Upper lobe of left lung (tissue), 6 donors: ENCODE data around the gene PAIP2. TPM values are rescaled to one million over a fixed set of nuclear protein-coding genes. Genes with fewer than 3 reads are reported as not detected.

Experiments used
- ATAC-seq, 2 donors: fragments of 200-7000 bp; cut with Tn5 transposase; one replicate each; pipeline ENCODE4 v1.9.1; 2022; ENCODE audit warnings: mild to moderate bottlenecking in 2 of 2, moderate library complexity in 2 of 2; ENCODE audit not compliant: low FRiP score in 2 of 2
- DNase-seq, 2 donors: peaks; one replicate each; pipeline ENCODE4 v3.0.0-alpha.2; 2019 to 2020
- H3K27ac ChIP-seq, 4 donors: fragments of 200-600 bp; sonication (generic); one replicate each; pipeline ENCODE4 v1.5.1; 2016 to 2019
- H3K27me3 ChIP-seq, 4 donors: fragments of 200-600 bp; sonication (generic); one replicate each; pipeline ENCODE4 v1.5.1; 2017 to 2019
- H3K36me3 ChIP-seq, 4 donors: fragments of 200-600 bp; sonication (generic); one replicate each; pipeline ENCODE4 v1.5.1; 2016 to 2019
- H3K4me1 ChIP-seq, 4 donors: fragments of 200-600 bp; sonication (generic); one replicate each; pipeline ENCODE4 v1.5.1; 2018 to 2019
- H3K4me3 ChIP-seq, 4 donors: fragments of 200-600 bp; sonication (generic); one replicate each; pipeline ENCODE4 v1.5.1; 2017 to 2019; ENCODE audit warnings: mild to moderate bottlenecking in 2 of 4, moderate library complexity in 1 of 4
- H3K9me3 ChIP-seq, 4 donors: fragments of 200-600 bp; sonication (generic); one replicate each; pipeline ENCODE4 v1.5.1; 2018 to 2019
- EP300 ChIP-seq, 4 donors: sonication (generic); formaldehyde crosslinking; IDR thresholded peaks; one replicate each; pipeline ENCODE4 v1.5.1; 2017; ENCODE audit warnings: antibody characterized with exemption in 4 of 4, control low read depth in 2 of 4
- POLR2A ChIP-seq, 4 donors: fragments of 450-650 bp; IDR thresholded peaks; one replicate each; pipeline ENCODE4 v1.5.1; 2016 to 2017; ENCODE audit warnings: antibody characterized with exemption in 4 of 4, mild to moderate bottlenecking in 2 of 4
- POLR2AphosphoS5 ChIP-seq, 2 donors: sonication (generic); formaldehyde crosslinking; IDR thresholded peaks; one replicate each; pipeline ENCODE4 v1.5.1; 2017; ENCODE audit warnings: antibody characterized with exemption in 2 of 2
- WGBS, 2 donors: methylation state at CpG; one replicate each; pipeline ENCODE4 v1.1.5; 2017 to 2018; 5-methylcytosine and 5-hydroxymethylcytosine counted together
- total RNA-seq, 6 donors: library from RNA; depleted of rRNA in 4 of 6; stranded (reverse); fragments of >200 nt in 4 of 6; gene quantifications; one replicate each; pipeline versions ENCODE4 v1.1.0 to v1.2.1, GENCODE V29; 2016 to 2021
- TF ChIP-seq, protein P1 (sequence below), 6 experiments: fragments of 450-650 bp in 4 of 6; fragments of 200-600 bp in 2 of 6; sonication (generic) in 2 of 6; IDR thresholded peaks; one replicate each; pipeline ENCODE4 v1.5.1; 2016 to 2019; ENCODE audit warnings: antibody characterized with exemption in 6 of 6
- donor health status: DM: no; HTN: no; CAD: no; lungs with moderate emphysema.
- donor health status: DM: no; HTN: yes; CAD: no; lungs with severe emphysema.

The PAIP2 gene
- total RNA-seq, 6 donors from 2014 or later: 36.7 to 103 (median 67.8) TPM

DNA sequence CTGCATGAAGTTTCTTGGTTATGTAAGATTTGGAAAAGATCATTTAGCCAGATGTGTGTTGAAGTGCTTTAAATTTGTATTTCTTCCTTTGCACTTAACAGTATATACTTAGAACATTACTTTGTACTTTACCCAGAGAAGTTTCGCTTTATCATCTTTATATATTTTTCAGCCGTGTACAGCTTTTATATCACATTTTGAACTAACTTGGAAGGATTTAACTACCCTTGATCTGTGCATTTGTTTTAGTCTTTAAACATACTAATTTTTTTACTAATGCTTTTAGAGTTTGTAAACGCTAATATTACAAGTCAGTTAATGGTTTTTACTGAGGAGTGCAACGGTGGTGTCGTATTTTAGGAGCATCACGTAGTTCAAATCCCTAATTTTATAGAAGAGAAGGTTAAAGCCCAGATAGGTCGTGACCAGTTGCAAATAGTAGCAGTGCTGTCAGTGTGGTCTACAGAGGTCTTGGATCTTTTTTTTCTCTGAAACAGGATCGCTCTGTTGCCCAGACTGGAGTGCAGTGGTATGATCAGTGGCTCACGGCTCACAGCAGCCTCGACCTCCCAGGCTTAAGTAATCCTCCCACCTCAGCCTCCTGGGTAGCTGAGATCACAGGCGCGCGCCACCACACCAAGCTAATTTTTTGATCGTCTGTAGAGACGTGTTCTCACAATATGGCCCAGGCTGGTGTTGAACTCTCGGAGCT is 46.2 kb upstream of the PAIP2 start:
- H3K4me3 ChIP-seq: peak overlapping the region; percentile 62 to 94 (median 83)
- WGBS, 2 donors: 32 to 39% methylated on average over 16 of the region's 16 CpGs
- ATAC-seq (no peak), DNase-seq (no peak)
- peak overlapping the region; percentile 98 to 100 (median 100) for H3K27ac ChIP-seq
- H3K36me3 ChIP-seq: no peaks in the 10 kb centered on the region
- H3K27me3 ChIP-seq: no peaks in the 10 kb centered on the region
- H3K9me3 ChIP-seq: no peaks in the 10 kb centered on the region
- TF ChIP-seq, protein P1, sequence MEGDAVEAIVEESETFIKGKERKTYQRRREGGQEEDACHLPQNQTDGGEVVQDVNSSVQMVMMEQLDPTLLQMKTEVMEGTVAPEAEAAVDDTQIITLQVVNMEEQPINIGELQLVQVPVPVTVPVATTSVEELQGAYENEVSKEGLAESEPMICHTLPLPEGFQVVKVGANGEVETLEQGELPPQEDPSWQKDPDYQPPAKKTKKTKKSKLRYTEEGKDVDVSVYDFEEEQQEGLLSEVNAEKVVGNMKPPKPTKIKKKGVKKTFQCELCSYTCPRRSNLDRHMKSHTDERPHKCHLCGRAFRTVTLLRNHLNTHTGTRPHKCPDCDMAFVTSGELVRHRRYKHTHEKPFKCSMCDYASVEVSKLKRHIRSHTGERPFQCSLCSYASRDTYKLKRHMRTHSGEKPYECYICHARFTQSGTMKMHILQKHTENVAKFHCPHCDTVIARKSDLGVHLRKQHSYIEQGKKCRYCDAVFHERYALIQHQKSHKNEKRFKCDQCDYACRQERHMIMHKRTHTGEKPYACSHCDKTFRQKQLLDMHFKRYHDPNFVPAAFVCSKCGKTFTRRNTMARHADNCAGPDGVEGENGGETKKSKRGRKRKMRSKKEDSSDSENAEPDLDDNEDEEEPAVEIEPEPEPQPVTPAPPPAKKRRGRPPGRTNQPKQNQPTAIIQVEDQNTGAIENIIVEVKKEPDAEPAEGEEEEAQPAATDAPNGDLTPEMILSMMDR (IDR thresholded peaks at IDR 0.05): no peak
- TF ChIP-seq EP300 (IDR thresholded peaks at IDR 0.05) (no peak), POLR2A (IDR thresholded peaks at IDR 0.05) (no peak), POLR2AphosphoS5 (IDR thresholded peaks at IDR 0.05) (no peak)
- peaks cover 53 to 63% (median 57%) of the 10 kb centered on the region in 4 donors for H3K4me1 ChIP-seq

DNA sequence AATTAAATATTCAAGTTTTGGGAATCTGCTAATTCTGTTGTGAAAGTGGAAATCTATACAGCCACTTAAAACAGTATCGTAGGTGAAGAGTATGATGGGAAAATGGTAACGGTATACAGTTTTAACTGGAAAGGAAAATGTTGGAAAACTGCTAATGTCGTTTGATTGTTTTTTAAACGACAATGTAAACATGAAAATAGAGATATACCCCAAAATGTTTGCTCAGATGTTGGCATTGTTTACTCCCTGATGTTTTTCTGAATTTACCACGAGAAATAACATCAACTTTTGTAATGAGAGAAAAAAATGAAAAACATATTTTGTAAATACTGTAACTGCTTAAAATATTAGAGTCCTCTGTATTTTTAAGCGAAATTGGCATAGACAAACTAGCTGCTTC is 45.5 kb upstream of the PAIP2 start:
- Histone ChIP-seq H3K27ac (peak overlapping the region in 2 of 4 donors; percentile 98 to 100), H3K4me1 (peaks cover 55 to 70% (median 63%) of the 10 kb centered on the region in 4 donors), H3K27me3 (no peaks in the 10 kb centered on the region), H3K4me3 (peak overlapping the region in 1 of 4 donors; percentile 82), H3K36me3 (no peaks in the 10 kb centered on the region), H3K9me3 (no peaks in the 10 kb centered on the region)
- DNase-seq: no peak
- 47 to 49% methylated on average over 6 of the region's 6 CpGs for WGBS, 2 donors
- no peak for ATAC-seq
- TF ChIP-seq POLR2A (IDR thresholded peaks at IDR 0.05) (no peak), EP300 (IDR thresholded peaks at IDR 0.05) (no peak), POLR2AphosphoS5 (IDR thresholded peaks at IDR 0.05) (no peak)
- TF ChIP-seq, protein P1 (IDR thresholded peaks at IDR 0.05): no peak

DNA sequence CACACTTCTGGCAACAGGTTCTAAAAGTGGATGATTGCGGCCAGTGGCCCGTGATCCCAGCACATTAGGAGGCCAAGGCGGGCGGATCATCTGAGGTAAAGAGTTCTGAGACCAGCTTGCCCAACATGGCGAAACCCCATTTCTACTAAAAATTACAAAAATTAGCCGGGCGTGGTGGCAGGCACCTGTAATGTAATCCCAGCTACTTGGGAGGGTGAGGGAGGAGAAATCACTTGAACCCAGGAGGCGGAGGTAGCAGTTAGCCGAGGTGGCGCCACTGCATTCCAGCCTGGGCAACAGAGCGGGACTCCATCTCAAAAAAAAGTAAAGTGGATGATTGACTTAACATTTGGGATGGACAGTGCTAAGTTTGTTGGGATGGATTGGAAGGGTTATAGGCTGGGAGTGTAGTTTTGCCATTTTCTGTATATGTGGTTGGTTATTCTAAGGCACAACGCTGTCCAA is 44.8 kb upstream of the PAIP2 start:
- ATAC-seq (no peak), DNase-seq (peak in 1 of 2 donors; percentile 38)
- H3K4me3 ChIP-seq: no peak overlapping the region
- no peaks in the 10 kb centered on the region for H3K9me3 ChIP-seq
- peaks cover 61 to 77% (median 68%) of the 10 kb centered on the region in 4 donors for H3K4me1 ChIP-seq
- 62 to 72% methylated on average over 12 of the region's 12 CpGs for WGBS, 2 donors
- TF ChIP-seq EP300 (IDR thresholded peaks at IDR 0.05) (no peak), POLR2AphosphoS5 (IDR thresholded peaks at IDR 0.05) (no peak)
- peak overlapping the region in 1 of 4 donors; percentile 42 for H3K27ac ChIP-seq
- no peaks in the 10 kb centered on the region for H3K27me3 ChIP-seq
- no peaks in the 10 kb centered on the region for H3K36me3 ChIP-seq

DNA sequence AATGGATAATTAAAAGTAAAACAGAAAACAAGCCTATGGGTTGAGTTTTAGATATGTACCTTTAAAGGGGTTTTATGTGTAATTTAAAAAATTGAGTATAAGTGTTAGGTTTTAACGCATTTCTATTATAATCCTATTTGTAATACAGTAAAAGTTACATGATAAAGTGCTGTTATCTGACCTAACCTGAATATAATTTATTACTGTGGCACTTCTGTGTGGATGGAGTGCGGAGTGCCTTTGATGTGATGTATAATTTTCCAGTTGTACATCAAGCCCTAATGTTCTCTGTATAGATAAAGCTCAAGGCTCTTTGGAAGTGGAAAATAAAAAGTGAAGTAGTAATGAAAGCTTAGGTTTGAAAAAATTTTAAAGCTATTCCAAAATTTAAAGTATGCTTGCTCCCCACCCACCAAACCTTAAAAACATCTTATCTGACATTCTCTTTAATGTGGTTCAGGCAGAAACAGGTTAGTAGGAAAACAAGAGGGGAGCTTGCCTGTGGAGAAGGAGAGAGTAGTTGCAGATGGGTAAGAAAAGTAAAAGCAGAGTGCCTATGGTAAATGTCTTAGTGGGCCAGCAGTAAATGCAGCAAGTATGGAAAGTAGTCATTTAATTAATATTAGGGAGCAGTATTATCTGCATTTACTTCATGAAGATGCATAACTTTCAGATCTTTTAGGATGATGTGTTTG is 44.1 kb upstream of the PAIP2 start:
- TF ChIP-seq POLR2AphosphoS5 (IDR thresholded peaks at IDR 0.05) (no peak), EP300 (IDR thresholded peaks at IDR 0.05) (no peak), POLR2A (IDR thresholded peaks at IDR 0.05) (no peak)
- TF ChIP-seq, protein P1 (IDR thresholded peaks at IDR 0.05): no peak
- H3K9me3 ChIP-seq: no peaks in the 10 kb centered on the region
- no peaks in the 10 kb centered on the region for H3K27me3 ChIP-seq
- no peaks in the 10 kb centered on the region for H3K36me3 ChIP-seq
- no peak for DNase-seq
- H3K4me3 ChIP-seq: no peak overlapping the region
- peaks cover 68 to 84% (median 75%) of the 10 kb centered on the region in 4 donors for H3K4me1 ChIP-seq
- WGBS, 2 donors: 68 to 74% methylated on average over 2 of the region's 2 CpGs
- H3K27ac ChIP-seq: no peak overlapping the region
- ATAC-seq: no peak

DNA sequence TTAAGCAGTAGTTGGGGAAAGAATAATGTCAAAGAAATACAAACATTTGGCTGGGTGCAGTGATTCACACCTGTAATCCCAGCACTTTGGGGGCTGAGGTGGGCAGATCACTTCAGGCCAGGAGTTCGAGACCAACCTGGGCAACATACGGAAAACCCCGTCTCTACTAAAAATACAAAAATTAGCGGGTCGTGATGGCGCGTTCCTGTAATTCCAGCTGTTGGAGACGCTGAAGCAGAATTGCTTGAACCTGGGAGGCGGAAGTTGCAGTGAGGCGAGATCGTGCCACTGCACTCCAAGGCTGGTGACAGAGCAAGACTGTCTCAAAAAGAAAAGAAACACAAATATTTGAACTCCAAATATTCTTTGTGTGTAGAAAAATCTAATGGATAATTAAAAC is 43.4 kb upstream of the PAIP2 start:
- 55 to 66% methylated on average over 11 of the region's 11 CpGs for WGBS, 2 donors
- Histone ChIP-seq H3K4me3 (no peak overlapping the region), H3K9me3 (no peaks in the 10 kb centered on the region), H3K36me3 (no peaks in the 10 kb centered on the region), H3K27me3 (no peaks in the 10 kb centered on the region), H3K27ac (no peak overlapping the region), H3K4me1 (peaks cover 73 to 84% (median 77%) of the 10 kb centered on the region in 4 donors)
- ATAC-seq: no peak
- no peak for TF ChIP-seq POLR2A (IDR thresholded peaks at IDR 0.05)
- no peak for TF ChIP-seq POLR2AphosphoS5 (IDR thresholded peaks at IDR 0.05)
- no peak for TF ChIP-seq EP300 (IDR thresholded peaks at IDR 0.05)
- TF ChIP-seq, protein P1 (IDR thresholded peaks at IDR 0.05): no peak
- DNase-seq: peak in 1 of 2 donors; percentile 20
